GM12801 (cell line): ENCODE measurements around the gene ZNF776.

Experiments used
- TF ChIP-seq, protein P1 (sequence below): IDR thresholded peaks from one replicate; pipeline ENCODE4 v1.5.1; 2011; ENCODE audit warnings: control low read depth; ENCODE audit not compliant: insufficient read length; ENCODE audit errors: extremely low read depth

Gene ZNF776

DNA sequence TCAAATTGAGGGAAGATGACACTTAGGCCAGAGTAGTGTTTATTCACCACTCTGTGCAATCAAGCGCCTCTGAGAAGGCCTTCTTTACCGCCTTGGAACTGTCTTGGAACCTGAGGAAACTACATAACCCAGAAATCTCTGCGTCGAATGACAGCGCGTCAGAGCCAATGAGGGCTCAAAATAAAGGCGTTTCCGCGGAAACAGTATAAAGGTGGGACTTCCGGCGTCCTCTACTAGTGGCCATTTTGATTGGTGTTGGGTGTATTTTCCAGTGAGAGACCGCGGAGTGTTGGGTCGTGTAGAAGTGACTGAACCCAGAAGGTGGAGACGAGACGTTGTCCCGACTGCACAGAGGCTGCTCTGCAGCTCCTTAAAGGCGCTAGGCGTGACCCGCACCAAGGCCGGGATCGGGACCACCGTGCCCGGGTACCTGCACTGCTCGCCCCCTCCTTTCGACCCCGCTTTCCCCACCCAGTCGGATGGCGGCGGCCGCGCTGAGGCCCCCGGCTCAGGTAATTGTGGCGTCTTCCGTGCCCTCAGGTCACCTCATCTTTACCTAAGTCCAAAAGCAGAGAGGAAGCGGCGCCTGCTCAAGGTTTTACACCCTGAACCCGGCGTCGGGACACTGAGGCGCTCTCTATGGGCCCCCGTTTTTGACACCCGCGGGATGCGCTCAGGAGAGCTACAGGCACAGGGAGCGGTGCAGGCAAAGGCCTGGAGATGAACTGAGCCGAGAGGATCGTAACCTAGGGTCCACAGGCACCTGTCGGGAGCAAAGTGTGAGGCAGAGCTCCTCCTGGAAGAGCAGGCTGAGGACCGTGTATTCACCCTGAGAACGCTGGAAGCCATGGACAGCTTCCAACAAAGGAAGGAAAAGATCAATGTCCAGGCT, at the start of gene ZNF776:
ZNF776 (plus strand) TSS at position 236 of the 892 bp plus-strand sequence; CDS start at position 480, 244 bp downstream.
- TF ChIP-seq, protein P1, sequence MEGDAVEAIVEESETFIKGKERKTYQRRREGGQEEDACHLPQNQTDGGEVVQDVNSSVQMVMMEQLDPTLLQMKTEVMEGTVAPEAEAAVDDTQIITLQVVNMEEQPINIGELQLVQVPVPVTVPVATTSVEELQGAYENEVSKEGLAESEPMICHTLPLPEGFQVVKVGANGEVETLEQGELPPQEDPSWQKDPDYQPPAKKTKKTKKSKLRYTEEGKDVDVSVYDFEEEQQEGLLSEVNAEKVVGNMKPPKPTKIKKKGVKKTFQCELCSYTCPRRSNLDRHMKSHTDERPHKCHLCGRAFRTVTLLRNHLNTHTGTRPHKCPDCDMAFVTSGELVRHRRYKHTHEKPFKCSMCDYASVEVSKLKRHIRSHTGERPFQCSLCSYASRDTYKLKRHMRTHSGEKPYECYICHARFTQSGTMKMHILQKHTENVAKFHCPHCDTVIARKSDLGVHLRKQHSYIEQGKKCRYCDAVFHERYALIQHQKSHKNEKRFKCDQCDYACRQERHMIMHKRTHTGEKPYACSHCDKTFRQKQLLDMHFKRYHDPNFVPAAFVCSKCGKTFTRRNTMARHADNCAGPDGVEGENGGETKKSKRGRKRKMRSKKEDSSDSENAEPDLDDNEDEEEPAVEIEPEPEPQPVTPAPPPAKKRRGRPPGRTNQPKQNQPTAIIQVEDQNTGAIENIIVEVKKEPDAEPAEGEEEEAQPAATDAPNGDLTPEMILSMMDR: no peak

- TF ChIP-seq, protein P1: no peak
Observed at GRCh38 chr19:57701625-57702024, 45.0 kb upstream of the ZNF776 start.

DNA sequence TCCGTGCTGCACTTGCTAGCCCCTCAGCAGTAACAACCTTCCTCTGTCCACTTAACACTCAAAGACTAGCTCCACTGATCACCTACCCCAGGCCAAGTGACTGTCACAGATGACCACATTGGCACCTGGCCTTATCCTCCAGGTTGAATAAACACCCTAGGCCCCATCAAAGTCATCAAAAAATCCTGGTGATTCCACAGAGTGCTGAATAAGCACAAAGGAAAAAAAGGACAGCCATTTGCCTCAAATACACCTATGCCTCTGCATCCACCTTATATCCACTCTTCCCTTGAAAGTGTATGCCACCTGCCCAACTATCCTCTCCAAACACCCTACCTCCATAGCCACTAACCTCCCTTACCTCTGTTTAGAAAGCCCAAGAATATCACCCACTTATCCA, 40.3 kb upstream of the ZNF776 start:
- TF ChIP-seq, protein P1: no peak

- TF ChIP-seq, protein P1: no peak
Observed at GRCh38 chr19:57708641-57709361, 37.8 kb upstream of the ZNF776 start, which contains the start of gene ZNF154. Gene ZNF154, minus strand, starts transcription at chr19:57709204. Its CDS starts 233 bp downstream, at chr19:57708971.

GRCh38 chr19:57709616-57710015, 37.0 kb upstream of the ZNF776 start:
- TF ChIP-seq, protein P1: no peak

DNA sequence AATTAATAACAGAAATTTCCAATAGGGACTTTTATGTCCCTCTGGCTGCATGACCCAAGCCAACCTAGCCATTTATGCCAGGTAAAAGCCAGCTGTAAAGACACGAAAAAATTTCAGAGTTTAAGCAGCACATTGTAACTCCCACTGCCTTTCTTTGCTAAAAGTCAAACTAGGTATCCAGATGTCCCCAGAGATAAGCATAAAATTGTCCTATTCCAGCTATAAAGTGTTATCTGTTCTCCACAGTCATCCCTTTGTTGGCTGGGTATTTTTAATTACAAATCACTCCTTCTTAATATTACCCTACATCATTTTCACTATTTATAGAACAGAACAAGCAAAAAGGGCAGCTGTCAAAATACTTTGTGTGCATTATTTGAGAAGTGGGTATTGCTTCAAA, 34.4 kb upstream of the ZNF776 start:
- TF ChIP-seq, protein P1: no peak

DNA sequence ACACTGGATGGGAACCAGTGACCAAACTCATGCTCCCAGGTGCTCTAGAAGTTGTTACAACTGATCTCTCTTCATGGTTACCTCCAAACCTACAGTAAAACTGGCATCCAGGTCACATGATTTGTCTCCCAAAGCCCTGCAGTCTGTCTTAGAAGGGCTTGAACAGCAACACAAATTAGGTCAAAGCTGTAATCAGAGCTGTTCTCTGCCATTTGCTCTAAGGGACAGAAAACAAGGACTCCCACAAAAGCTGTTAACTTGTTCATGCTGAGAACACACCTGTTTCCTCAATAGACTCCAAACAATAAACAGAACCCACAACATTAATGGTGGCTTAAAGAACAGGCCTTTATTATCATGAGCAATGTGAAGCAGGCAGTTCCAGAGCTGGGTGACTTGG, 27.2 kb upstream of the ZNF776 start:
- TF ChIP-seq, protein P1: no peak
